ENCODE results near the gene PTPRC. TPM values are rescaled to one million over a fixed set of nuclear protein-coding genes. Genes with fewer than 3 reads are reported as not detected.

The PTPRC gene
- total RNA-seq, 1 experiment from 2014 or later: 1.4 TPM

GRCh38 chr1:198671136-198671535 lies 32.3 kb downstream of the PTPRC start:
- no peaks in the 10 kb centered on the region for H3K27me3 ChIP-seq (ENCODE audit: control insufficient read depth, insufficient read depth, low read length)
- H3K4me3 ChIP-seq (ENCODE audit: low read depth in 2 of 2, low read length in 2 of 2): no peak overlapping the region
- BruUV-seq (replicated peaks): no TSS peak
- intact Hi-C loops (cut with micrococcal nuclease; ENCODE audit: unreplicated experiment) (no loop called here), in situ Hi-C loops (cut with HindIII; ENCODE audit: low pct_unique_long_range_greater_than_20kb, low sequenced_read_pairs) (no loop called here)
- ChIA-PET POLR2A (no interaction called here), CTCF (no interaction called here)
- no peaks in the 10 kb centered on the region for H3K9me3 ChIP-seq (ENCODE audit: control insufficient read depth, insufficient read depth, low read depth, low read length)
- H3K27ac ChIP-seq (ENCODE audit: low read length): peak overlapping the region; percentile 55; the same call in 1 of the 2 replicates
- ATAC-seq: no peak
- no peak for DNase-seq (ENCODE audit: low read depth, low spot score)
- no peaks in the 10 kb centered on the region for H3K36me3 ChIP-seq (ENCODE audit: control insufficient read depth, insufficient read depth, low read length)
- H3K4me1 ChIP-seq (ENCODE audit: control insufficient read depth, insufficient read depth, low read length): peaks cover 4% of the 10 kb centered on the region; the same call in 1 of the 2 replicates
- no peak for TF ChIP-seq POLR2AphosphoS5 (IDR thresholded peaks at IDR 0.05; ENCODE audit: low read depth, low read length)
- no peak for TF ChIP-seq SIN3A (IDR thresholded peaks at IDR 0.05; ENCODE audit: borderline replicate concordance, insufficient read depth, low read depth, low read length)
- no peak for TF ChIP-seq REST (IDR thresholded peaks at IDR 0.05; ENCODE audit: insufficient read depth in 1 of 2, low read depth in 2 of 2, low read length in 1 of 2)
- TF ChIP-seq TCF7L2 (IDR thresholded peaks at IDR 0.05; ENCODE audit: low read depth, low read length): no peak
- no peak for TF ChIP-seq CTCF (IDR thresholded peaks at IDR 0.05)

- in situ Hi-C loops (cut with HindIII; ENCODE audit: low pct_unique_long_range_greater_than_20kb, low sequenced_read_pairs) (no loop called here), intact Hi-C loops (cut with micrococcal nuclease; ENCODE audit: unreplicated experiment) (no loop called here)
- Histone ChIP-seq H3K9me3 (ENCODE audit: control insufficient read depth, insufficient read depth, low read depth, low read length) (no peaks in the 10 kb centered on the region), H3K4me1 (ENCODE audit: control insufficient read depth, insufficient read depth, low read length) (peaks cover 4% of the 10 kb centered on the region; the same call in 1 of the 2 replicates), H3K27ac (ENCODE audit: low read length) (peak overlapping the region; percentile 55; the same call in 1 of the 2 replicates), H3K36me3 (ENCODE audit: control insufficient read depth, insufficient read depth, low read length) (no peaks in the 10 kb centered on the region), H3K27me3 (ENCODE audit: control insufficient read depth, insufficient read depth, low read length) (no peaks in the 10 kb centered on the region), H3K4me3 (ENCODE audit: low read depth in 2 of 2, low read length in 2 of 2) (no peak overlapping the region)
- TF ChIP-seq TCF7L2 (IDR thresholded peaks at IDR 0.05; ENCODE audit: low read depth, low read length) (no peak), POLR2AphosphoS5 (IDR thresholded peaks at IDR 0.05; ENCODE audit: low read depth, low read length) (no peak), CTCF (IDR thresholded peaks at IDR 0.05) (no peak), SIN3A (IDR thresholded peaks at IDR 0.05; ENCODE audit: borderline replicate concordance, insufficient read depth, low read depth, low read length) (no peak), REST (IDR thresholded peaks at IDR 0.05; ENCODE audit: insufficient read depth in 1 of 2, low read depth in 2 of 2, low read length in 1 of 2) (no peak)
- ATAC-seq: peak; percentile 51; the same call in 1 of the 2 replicates
- POLR2A ChIA-PET: interaction anchor here (0.6 kb wide), 1 partner anchor 137 kb away, joined by 3 read pairs; no protein-coding TSS in a partner anchor
- no TSS peak for BruUV-seq (replicated peaks)
- CTCF ChIA-PET: no interaction called here
- DNase-seq (ENCODE audit: low read depth, low spot score): no peak
Measured at GRCh38 chr1:198672124-198672523, 33.3 kb downstream of the PTPRC start.
